ENCODE measurements around the gene MAMLD1. TPM values are rescaled to one million over a fixed set of nuclear protein-coding genes. Genes with fewer than 3 reads are reported as not detected.
A peak's percentile ranks its signal among the peaks of the same experiment; 100 is the strongest.

Gene MAMLD1
- total and polyA plus RNA-seq, 4 donors, result 1.9 to 6.7 (median 2.8) TPM

DNA sequence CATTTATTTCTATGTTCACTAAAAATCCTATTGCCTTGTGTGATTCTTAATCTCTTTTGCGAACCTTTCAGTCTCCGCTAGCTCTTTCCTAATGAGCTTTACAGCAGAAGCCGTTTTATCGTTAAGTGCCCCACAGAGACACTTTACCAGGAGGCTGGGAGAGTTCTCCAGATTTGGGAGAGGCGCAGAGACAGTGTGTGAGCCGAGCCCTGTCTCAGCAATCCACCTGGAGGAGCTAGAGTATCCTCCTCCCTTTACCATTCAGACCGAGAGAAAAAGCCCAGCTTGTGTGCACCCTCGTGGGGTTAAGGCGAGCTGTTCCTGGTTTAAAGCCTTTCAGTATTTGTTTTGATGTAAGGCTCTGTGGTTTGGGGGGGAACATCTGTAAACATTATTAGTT, 150.4 kb downstream of the MAMLD1 start:
- Histone ChIP-seq H3K4me1 (ENCODE audit: control insufficient read depth in 5 of 5, insufficient read depth in 5 of 5, low read length in 5 of 5) (peaks cover 0 to 6% (median 0%) of the 10 kb centered on the region in 5 donors), H3K27ac (ENCODE audit: low read depth in 1 of 2, low read length in 1 of 2) (no peak overlapping the region), H3K9ac (ENCODE audit: insufficient read depth in 1 of 2, low read length in 2 of 2) (no peak overlapping the region), H3K36me3 (ENCODE audit: control insufficient read depth in 4 of 4, insufficient read depth in 4 of 4, low read length in 4 of 4) (no peaks in the 10 kb centered on the region), H3K27me3 (ENCODE audit: control insufficient read depth in 3 of 3, insufficient read depth in 3 of 3, low read length in 2 of 3) (peaks cover 0 to 3% (median 0%) of the 10 kb centered on the region in 3 donors), H3K4me3 (no peak overlapping the region), H3K9me3 (ENCODE audit: control insufficient read depth in 4 of 4, insufficient read depth in 3 of 4, low read length in 3 of 4) (peaks cover 0 to 2% (median 0%) of the 10 kb centered on the region in 4 donors)
- 67 to 75% methylated on average over 9 of the region's 9 CpGs for WGBS, 2 donors
- ATAC-seq (ENCODE audit: insufficient read depth, low FRiP score) (no peak), DNase-seq (peak in 1 of 3 donors; percentile 13)
- TF ChIP-seq, protein P1, sequence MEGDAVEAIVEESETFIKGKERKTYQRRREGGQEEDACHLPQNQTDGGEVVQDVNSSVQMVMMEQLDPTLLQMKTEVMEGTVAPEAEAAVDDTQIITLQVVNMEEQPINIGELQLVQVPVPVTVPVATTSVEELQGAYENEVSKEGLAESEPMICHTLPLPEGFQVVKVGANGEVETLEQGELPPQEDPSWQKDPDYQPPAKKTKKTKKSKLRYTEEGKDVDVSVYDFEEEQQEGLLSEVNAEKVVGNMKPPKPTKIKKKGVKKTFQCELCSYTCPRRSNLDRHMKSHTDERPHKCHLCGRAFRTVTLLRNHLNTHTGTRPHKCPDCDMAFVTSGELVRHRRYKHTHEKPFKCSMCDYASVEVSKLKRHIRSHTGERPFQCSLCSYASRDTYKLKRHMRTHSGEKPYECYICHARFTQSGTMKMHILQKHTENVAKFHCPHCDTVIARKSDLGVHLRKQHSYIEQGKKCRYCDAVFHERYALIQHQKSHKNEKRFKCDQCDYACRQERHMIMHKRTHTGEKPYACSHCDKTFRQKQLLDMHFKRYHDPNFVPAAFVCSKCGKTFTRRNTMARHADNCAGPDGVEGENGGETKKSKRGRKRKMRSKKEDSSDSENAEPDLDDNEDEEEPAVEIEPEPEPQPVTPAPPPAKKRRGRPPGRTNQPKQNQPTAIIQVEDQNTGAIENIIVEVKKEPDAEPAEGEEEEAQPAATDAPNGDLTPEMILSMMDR (IDR thresholded peaks at IDR 0.05; ENCODE audit: control extremely low read depth, extremely low read depth), result no peak

DNA sequence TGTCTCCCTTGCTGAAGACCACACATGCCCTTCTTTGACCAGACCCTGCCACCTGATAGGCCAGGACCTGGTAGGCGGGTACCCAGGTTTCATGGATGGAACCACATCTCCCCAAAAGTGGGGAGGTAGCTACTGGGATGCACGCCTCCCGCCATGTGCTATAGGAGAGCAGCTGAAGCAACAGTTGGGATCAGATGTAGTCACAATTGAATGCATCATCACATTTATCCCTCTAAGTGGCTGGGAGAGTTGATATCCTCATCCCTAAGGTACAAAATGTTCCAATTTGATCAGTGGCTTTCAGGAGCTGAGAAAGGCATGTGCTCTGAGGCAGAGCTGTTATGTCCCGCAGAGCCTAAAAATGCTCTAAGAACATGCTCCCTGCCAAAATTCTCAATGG, 151.3 kb downstream of the MAMLD1 start:
- Histone ChIP-seq H3K4me3 (no peak overlapping the region), H3K9me3 (ENCODE audit: control insufficient read depth in 4 of 4, insufficient read depth in 3 of 4, low read length in 3 of 4) (peaks cover 0 to 2% (median 0%) of the 10 kb centered on the region in 4 donors), H3K27ac (ENCODE audit: low read depth in 1 of 2, low read length in 1 of 2) (no peak overlapping the region), H3K27me3 (ENCODE audit: control insufficient read depth in 3 of 3, insufficient read depth in 3 of 3, low read length in 2 of 3) (peaks cover 0 to 3% (median 0%) of the 10 kb centered on the region in 3 donors), H3K9ac (ENCODE audit: insufficient read depth in 1 of 2, low read length in 2 of 2) (no peak overlapping the region), H3K36me3 (ENCODE audit: control insufficient read depth in 4 of 4, insufficient read depth in 4 of 4, low read length in 4 of 4) (no peaks in the 10 kb centered on the region), H3K4me1 (ENCODE audit: control insufficient read depth in 5 of 5, insufficient read depth in 5 of 5, low read length in 5 of 5) (no peaks in the 10 kb centered on the region)
- WGBS, 2 donors, result 87 to 96% methylated on average over 4 of the region's 4 CpGs
- ATAC-seq (ENCODE audit: insufficient read depth, low FRiP score) (no peak), DNase-seq (no peak)
- TF ChIP-seq, protein P1 (IDR thresholded peaks at IDR 0.05; ENCODE audit: control extremely low read depth, extremely low read depth), result no peak

DNA sequence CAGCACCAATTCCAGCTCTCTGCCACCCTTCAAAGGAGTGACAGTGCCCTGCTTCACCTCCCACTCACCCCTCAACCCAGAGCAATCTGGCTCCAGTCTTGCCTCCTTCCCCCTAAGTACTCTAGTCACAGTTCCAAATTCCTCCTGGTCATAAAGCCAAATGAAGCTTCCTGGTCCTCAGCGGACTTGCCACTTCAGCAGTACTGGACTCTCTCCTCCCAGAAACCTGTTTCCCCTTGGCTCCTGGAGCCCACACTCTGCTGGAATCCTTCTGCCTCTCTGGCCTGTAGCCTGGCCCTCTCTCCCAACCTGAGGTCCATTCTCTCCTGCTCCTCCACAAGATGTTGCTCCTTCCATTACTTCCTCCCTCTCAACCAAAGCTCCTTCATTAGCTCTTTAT, 152.7 kb downstream of the MAMLD1 start:
- no peaks in the 10 kb centered on the region for H3K4me1 ChIP-seq (ENCODE audit: control insufficient read depth in 5 of 5, insufficient read depth in 5 of 5, low read length in 5 of 5)
- no peaks in the 10 kb centered on the region for H3K36me3 ChIP-seq (ENCODE audit: control insufficient read depth in 4 of 4, insufficient read depth in 4 of 4, low read length in 4 of 4)
- DNase-seq, result no peak
- WGBS, 2 donors, result 63 to 88% methylated on average over 1 of the region's 1 CpG
- TF ChIP-seq, protein P1 (IDR thresholded peaks at IDR 0.05; ENCODE audit: control extremely low read depth, extremely low read depth), result no peak
- no peak overlapping the region for H3K4me3 ChIP-seq
- peaks cover 0 to 2% (median 0%) of the 10 kb centered on the region in 4 donors for H3K9me3 ChIP-seq (ENCODE audit: control insufficient read depth in 4 of 4, insufficient read depth in 3 of 4, low read length in 3 of 4)
- no peak for ATAC-seq (ENCODE audit: insufficient read depth, low FRiP score)
- H3K9ac ChIP-seq (ENCODE audit: insufficient read depth in 1 of 2, low read length in 2 of 2), result no peak overlapping the region
- no peak overlapping the region for H3K27ac ChIP-seq (ENCODE audit: low read depth in 1 of 2, low read length in 1 of 2)
- H3K27me3 ChIP-seq (ENCODE audit: control insufficient read depth in 3 of 3, insufficient read depth in 3 of 3, low read length in 2 of 3), result peaks cover 0 to 3% (median 0%) of the 10 kb centered on the region in 3 donors

All from lung (tissue), 12 donors.